PFSK-1 (cell line): ENCODE results near the gene UBR7. TPM values are rescaled to one million over a fixed set of nuclear protein-coding genes. Genes with fewer than 3 reads are reported as not detected.
A peak's percentile ranks its signal among the peaks of the same experiment; 100 is the strongest.

Experiments used
- FOXP2 ChIP-seq: optimal IDR thresholded peaks from 2 replicates; pipeline ENCODE3; 2011; ENCODE audit warnings: borderline replicate concordance, control low read depth, inconsistent platforms; ENCODE audit not compliant: insufficient read depth; ENCODE audit errors: extremely low read length, extremely low read depth
- POLR2AphosphoS5 ChIP-seq: IDR thresholded peaks from 2 replicates; pipeline ENCODE4 v1.6.1; 2012; ENCODE audit warnings: low read depth, mild to moderate bottlenecking, control low read depth, low read length, moderate library complexity
- REST ChIP-seq, 2 experiments: IDR thresholded peaks; 2 replicates each; pipeline versions ENCODE4 v1.6.1 to v1.8.0; 2011 to 2012; ENCODE audit warnings: low read depth in 2 of 2, low read length in 2 of 2, control low read depth in 1 of 2, inconsistent platforms in 1 of 2, mild to moderate bottlenecking in 1 of 2, moderate library complexity in 1 of 2; ENCODE audit not compliant: insufficient read depth in 1 of 2
- SIN3A ChIP-seq: IDR thresholded peaks from 2 replicates; pipeline ENCODE4 v1.6.1; 2012; ENCODE audit warnings: mild to moderate bottlenecking, low read length, moderate library complexity, borderline replicate concordance; ENCODE audit not compliant: insufficient read depth
- TAF1 ChIP-seq: IDR thresholded peaks from 2 replicates; pipeline ENCODE4 v1.6.1; 2012; ENCODE audit warnings: low read length, control low read depth, borderline replicate concordance; ENCODE audit not compliant: insufficient read depth
- polyA plus RNA-seq: library from polyadenylated mRNA; unstranded; fragments of >200 nt; gene quantifications from one replicate; pipeline ENCODE4 v1.2.1, GENCODE V29; 2012; ENCODE audit warnings: low read depth, missing spikeins; ENCODE audit not compliant: insufficient read length

UBR7 gene
- 10.6 TPM for polyA plus RNA-seq

GRCh38 chr14:93206793-93207467 is at the start of gene UBR7, which contains the start of gene GON7:
UBR7 (plus strand) TSS chr14:93207256; CDS start chr14:93207292, 36 bp downstream.
GON7 (minus strand) TSS chr14:93207065; CDS start chr14:93207037, 28 bp downstream.
- TF ChIP-seq TAF1: 0 out of 2 replicates have a peak, but pooled peaks have one; percentile 26
- no peak for TF ChIP-seq REST (IDR thresholded peaks at IDR 0.05; ENCODE audit: insufficient read depth in 1 of 2, low read depth in 2 of 2, low read length in 2 of 2)
- peak; percentile 41; the same call in 1 of the 2 replicates for TF ChIP-seq SIN3A
- TF ChIP-seq POLR2AphosphoS5: peak; percentile 55; the same call in 1 of the 2 replicates
- TF ChIP-seq FOXP2: peak; percentile 34

GRCh38 chr14:93160353-93160801 is 46.7 kb upstream of the UBR7 start:
- TF ChIP-seq TAF1: no peak
- no peak for TF ChIP-seq SIN3A
- no peak for TF ChIP-seq FOXP2
- TF ChIP-seq REST (IDR thresholded peaks at IDR 0.05; ENCODE audit: insufficient read depth in 1 of 2, low read depth in 2 of 2, low read length in 2 of 2): no peak
- no peak for TF ChIP-seq POLR2AphosphoS5

GRCh38 chr14:93161411-93161940 is 45.6 kb upstream of the UBR7 start:
- no peak for TF ChIP-seq TAF1
- no peak for TF ChIP-seq REST (IDR thresholded peaks at IDR 0.05; ENCODE audit: insufficient read depth in 1 of 2, low read depth in 2 of 2, low read length in 2 of 2)
- TF ChIP-seq FOXP2: no peak
- no peak for TF ChIP-seq SIN3A
- TF ChIP-seq POLR2AphosphoS5: no peak

- TF ChIP-seq FOXP2 (no peak), SIN3A (no peak), TAF1 (no peak), REST (IDR thresholded peaks at IDR 0.05; ENCODE audit: insufficient read depth in 1 of 2, low read depth in 2 of 2, low read length in 2 of 2) (no peak), POLR2AphosphoS5 (no peak)
Measured at GRCh38 chr14:93163564-93163963, 43.5 kb upstream of the UBR7 start.
